Lower leg skin (tissue), 4 donors: ENCODE data around the gene RBL2. TPM values are rescaled to one million over a fixed set of nuclear protein-coding genes. Genes with fewer than 3 reads are reported as not detected.

Experiments used
- DNase-seq, 2 donors: peaks; one replicate each; pipeline ENCODE4 v3.0.0-alpha.2; 2019; ENCODE audit warnings: low spot score in 2 of 2
- H3K4me3 ChIP-seq: fragments of 200-600 bp; sonication (generic); 2 replicates; pipeline ENCODE4 v1.5.1; 2017; ENCODE audit warnings: mild to moderate bottlenecking, low read depth; ENCODE audit not compliant: poor library complexity, severe bottlenecking
- CTCF ChIP-seq, 3 donors: fragments of 450-650 bp; IDR thresholded peaks; one replicate each; pipeline ENCODE4 v1.5.1; 2016; ENCODE audit warnings: antibody characterized with exemption in 3 of 3, mild to moderate bottlenecking in 3 of 3, moderate library complexity in 2 of 3
- POLR2A ChIP-seq, 2 donors: fragments of 450-650 bp; IDR thresholded peaks; one replicate each; pipeline ENCODE4 v1.6.1; 2016 to 2017; ENCODE audit warnings: antibody characterized with exemption in 2 of 2, mild to moderate bottlenecking in 1 of 2, moderate library complexity in 1 of 2
- WGBS, 2 donors: methylation state at CpG; one replicate each; pipeline ENCODE4 v1.1.5; 2018; 5-methylcytosine and 5-hydroxymethylcytosine counted together
- intact Hi-C: fragments of 100-400 bp; cut with DNase I; formaldehyde crosslinking; loops from one replicate; pipeline ENCODE4 v1.15.0; 2023; ENCODE audit warnings: low total_unique reads
- total RNA-seq, 4 donors: library from RNA; depleted of rRNA; stranded (reverse); fragments of >200 nt; gene quantifications; one replicate each; pipeline ENCODE4 v1.1.0, GENCODE V29; 2016

RBL2 gene
- total RNA-seq, 4 donors from 2014 or later: 66.7 to 85.7 (median 75.2) TPM

GRCh38 chr16:53502331-53503269, 68.3 kb downstream of the RBL2 start, which contains the start of gene AKTIP:
AKTIP (minus strand) TSS chr16:53503209; CDS start chr16:53500259, 2,950 bp downstream.
- DNase-seq: peak in 1 of 2 donors; percentile 93
- intact Hi-C loops: loop anchor here (10.0 kb wide), 1 partner anchor 448 kb away; the partner anchor contains the start of genes CHD9 and CHD9NB
- peak within 1 kb of the TSS; percentile 52 for H3K4me3 ChIP-seq
- 0 to 2% methylated on average over 26 to 46 of the region's 76 CpGs for WGBS, 2 donors
- no peak for TF ChIP-seq POLR2A (IDR thresholded peaks at IDR 0.05)
- no peak for TF ChIP-seq CTCF (IDR thresholded peaks at IDR 0.05)

- peak; percentile 100 for DNase-seq
- TF ChIP-seq CTCF (IDR thresholded peaks at IDR 0.05) (no peak), POLR2A (IDR thresholded peaks at IDR 0.05) (no peak)
- H3K4me3 ChIP-seq: no peak overlapping the region
- WGBS, 2 donors: 1% methylated on average over 23 to 27 of the region's 46 CpGs
- intact Hi-C loops: loop anchor here (10.0 kb wide), 1 partner anchor 449 kb away; the partner anchor contains the start of genes CHD9 and CHD9NB
Observed at GRCh38 chr16:53503270-53503923, 69.1 kb downstream of the RBL2 start.

GRCh38 chr16:53503991-53504663, 69.9 kb downstream of the RBL2 start:
- no peak overlapping the region for H3K4me3 ChIP-seq
- 6 to 8% methylated on average over 15 of the region's 15 CpGs for WGBS, 2 donors
- peak; percentile 60 to 90 for DNase-seq
- intact Hi-C loops: loop anchor here (10.0 kb wide), 1 partner anchor 449 kb away; the partner anchor contains the start of genes CHD9 and CHD9NB
- no peak for TF ChIP-seq POLR2A (IDR thresholded peaks at IDR 0.05)
- TF ChIP-seq CTCF (IDR thresholded peaks at IDR 0.05): no peak

- peak in 1 of 2 donors; percentile 26 for DNase-seq
- no peak for TF ChIP-seq CTCF (IDR thresholded peaks at IDR 0.05)
- no peak for TF ChIP-seq POLR2A (IDR thresholded peaks at IDR 0.05)
- 75 to 82% methylated on average over 7 of the region's 7 CpGs for WGBS, 2 donors
- H3K4me3 ChIP-seq: no peak overlapping the region
- intact Hi-C loops: loop anchor here (10.0 kb wide), 1 partner anchor 450 kb away; the partner anchor contains the start of genes CHD9 and CHD9NB
Observed at GRCh38 chr16:53504665-53505064, 70.4 kb downstream of the RBL2 start.

- no peak for DNase-seq
- no peak overlapping the region for H3K4me3 ChIP-seq
- WGBS, 2 donors: 82 to 93% methylated on average over 3 of the region's 3 CpGs
- intact Hi-C loops: loop anchor here (10.0 kb wide), 1 partner anchor 451 kb away; the partner anchor contains the start of genes CHD9 and CHD9NB
- TF ChIP-seq CTCF (IDR thresholded peaks at IDR 0.05) (no peak), POLR2A (IDR thresholded peaks at IDR 0.05) (no peak)
Observed at GRCh38 chr16:53506254-53506653, 72.0 kb downstream of the RBL2 start.
